HEK293 (cell line): ENCODE measurements around the gene MTA1.
A peak's percentile ranks its signal among the peaks of the same experiment; 100 is the strongest.

ENCODE experiments used
- HOXC10 ChIP-seq: sonication (generic); formaldehyde crosslinking; IDR thresholded peaks from 2 replicates; pipeline ENCODE4 v1.8.1; 2023; ENCODE audit warnings: mild to moderate bottlenecking, missing genetic modification reagents
- HOXD13 ChIP-seq: sonication (generic); formaldehyde crosslinking; IDR thresholded peaks from 2 replicates; pipeline ENCODE4 v1.8.0; 2022; ENCODE audit warnings: missing genetic modification reagents, borderline replicate concordance
- MEIS1 ChIP-seq: sonication (generic); formaldehyde crosslinking; IDR thresholded peaks from 2 replicates; pipeline ENCODE4 v1.8.1; 2022; ENCODE audit warnings: missing genetic modification reagents, mild to moderate bottlenecking, borderline replicate concordance
- RBAK ChIP-seq: fragments of 450-650 bp; formaldehyde crosslinking; IDR thresholded peaks from 2 replicates; pipeline ENCODE4 v1.5.1; 2016; ENCODE audit warnings: missing biosample characterization, missing genetic modification characterization
- SP2 ChIP-seq: fragments of 450-650 bp; formaldehyde crosslinking; IDR thresholded peaks from 2 replicates; pipeline ENCODE4 v1.5.1; 2016; ENCODE audit warnings: missing biosample characterization, missing genetic modification characterization
- WT1 ChIP-seq: fragments of 450-650 bp; formaldehyde crosslinking; IDR thresholded peaks from 2 replicates; pipeline ENCODE4 v1.5.1; 2016; ENCODE audit warnings: missing biosample characterization, missing genetic modification characterization
- ZBTB48 ChIP-seq: fragments of 450-650 bp; formaldehyde crosslinking; IDR thresholded peaks from 2 replicates; pipeline ENCODE4 v1.5.1; 2016; ENCODE audit warnings: missing biosample characterization, missing genetic modification characterization
- ZFP3 ChIP-seq: fragments of 450-650 bp; formaldehyde crosslinking; IDR thresholded peaks from 2 replicates; pipeline ENCODE4 v1.5.1; 2016; ENCODE audit warnings: low read depth, missing biosample characterization, missing genetic modification characterization
- ZIC2 ChIP-seq: fragments of 450-650 bp; formaldehyde crosslinking; IDR thresholded peaks from 2 replicates; pipeline ENCODE4 v1.5.1; 2016; ENCODE audit warnings: missing biosample characterization, missing genetic modification characterization
- ZNF10 ChIP-seq: fragments of 450-650 bp; formaldehyde crosslinking; IDR thresholded peaks from 2 replicates; pipeline ENCODE4 v1.5.1; 2017; ENCODE audit warnings: missing biosample characterization, missing genetic modification characterization
- ZNF114 ChIP-seq: fragments of 450-650 bp; formaldehyde crosslinking; IDR thresholded peaks from 2 replicates; pipeline ENCODE4 v1.5.0; 2017; ENCODE audit warnings: missing biosample characterization, missing genetic modification characterization
- ZNF138 ChIP-seq: fragments of 450-650 bp; formaldehyde crosslinking; IDR thresholded peaks from 2 replicates; pipeline ENCODE4 v1.5.1; 2016; ENCODE audit warnings: missing biosample characterization, missing genetic modification characterization, borderline replicate concordance
- ZNF16 ChIP-seq: fragments of 450-650 bp; formaldehyde crosslinking; IDR thresholded peaks from 2 replicates; pipeline ENCODE4 v1.5.1; 2016; ENCODE audit warnings: low read depth, missing biosample characterization, missing genetic modification characterization
- ZNF184 ChIP-seq: fragments of 450-650 bp; IDR thresholded peaks from 2 replicates; pipeline ENCODE4 v1.5.1; 2018; ENCODE audit warnings: missing biosample characterization, mild to moderate bottlenecking, missing genetic modification characterization
- ZNF221 ChIP-seq: fragments of 450-650 bp; formaldehyde crosslinking; IDR thresholded peaks from 2 replicates; pipeline ENCODE4 v1.5.1; 2017; ENCODE audit warnings: missing biosample characterization, missing genetic modification characterization, borderline replicate concordance
- ZNF223 ChIP-seq: fragments of 450-650 bp; formaldehyde crosslinking; IDR thresholded peaks from 2 replicates; pipeline ENCODE4 v1.5.1; 2016; ENCODE audit warnings: missing biosample characterization, missing genetic modification characterization
- ZNF24 ChIP-seq: fragments of 450-650 bp; formaldehyde crosslinking; IDR thresholded peaks from 2 replicates; pipeline ENCODE4 v1.5.1; 2016; ENCODE audit warnings: missing biosample characterization, missing genetic modification characterization
- ZNF311 ChIP-seq: fragments of 450-650 bp; formaldehyde crosslinking; IDR thresholded peaks from 2 replicates; pipeline ENCODE4 v1.5.1; 2017; ENCODE audit warnings: missing biosample characterization, missing genetic modification characterization, borderline replicate concordance
- ZNF416 ChIP-seq: fragments of 450-650 bp; formaldehyde crosslinking; IDR thresholded peaks from 2 replicates; pipeline ENCODE4 v1.5.1; 2016; ENCODE audit warnings: missing biosample characterization, missing genetic modification characterization
- ZNF426 ChIP-seq: fragments of 450-650 bp; formaldehyde crosslinking; IDR thresholded peaks from 2 replicates; pipeline ENCODE4 v1.5.1; 2017; ENCODE audit warnings: missing biosample characterization, missing genetic modification characterization, mild to moderate bottlenecking, inconsistent platforms, moderate library complexity
- ZNF571 ChIP-seq: fragments of 450-650 bp; formaldehyde crosslinking; IDR thresholded peaks from 2 replicates; pipeline ENCODE4 v1.5.0; 2017; ENCODE audit warnings: missing biosample characterization, missing genetic modification characterization
- ZNF596 ChIP-seq: fragments of 450-650 bp; IDR thresholded peaks from 2 replicates; pipeline ENCODE4 v1.5.0; 2018; ENCODE audit warnings: missing biosample characterization, mild to moderate bottlenecking, missing genetic modification characterization, moderate library complexity
- ZNF600 ChIP-seq: fragments of 450-650 bp; formaldehyde crosslinking; IDR thresholded peaks from 2 replicates; pipeline ENCODE4 v1.5.1; 2016; ENCODE audit warnings: missing biosample characterization, missing genetic modification characterization
- ZNF664 ChIP-seq: fragments of 450-650 bp; formaldehyde crosslinking; IDR thresholded peaks from 2 replicates; pipeline ENCODE4 v1.5.1; 2016; ENCODE audit warnings: missing biosample characterization, missing genetic modification characterization
- ZNF768 ChIP-seq: fragments of 450-650 bp; formaldehyde crosslinking; IDR thresholded peaks from 2 replicates; pipeline ENCODE4 v1.5.1; 2018; ENCODE audit warnings: missing biosample characterization, mild to moderate bottlenecking, missing genetic modification characterization
- ZNF830 ChIP-seq: fragments of 450-650 bp; IDR thresholded peaks from 2 replicates; pipeline ENCODE4 v1.5.0; 2018; ENCODE audit warnings: missing biosample characterization, missing genetic modification characterization, low read depth, mild to moderate bottlenecking, moderate library complexity
- ZSCAN16 ChIP-seq: fragments of 450-650 bp; formaldehyde crosslinking; IDR thresholded peaks from 2 replicates; pipeline ENCODE4 v1.5.1; 2016; ENCODE audit warnings: missing biosample characterization, missing genetic modification characterization
- ZXDB ChIP-seq: fragments of 450-650 bp; formaldehyde crosslinking; IDR thresholded peaks from 2 replicates; pipeline ENCODE4 v1.5.1; 2016; ENCODE audit warnings: missing biosample characterization, missing genetic modification characterization
- TF ChIP-seq, protein P1 (sequence below): fragments of 450-650 bp; formaldehyde crosslinking; IDR thresholded peaks from 2 replicates; pipeline ENCODE4 v1.5.1; 2017; ENCODE audit warnings: missing biosample characterization, missing genetic modification characterization
- TF ChIP-seq, protein P2 (sequence below): fragments of 450-650 bp; formaldehyde crosslinking; IDR thresholded peaks from 2 replicates; pipeline ENCODE4 v1.5.1; 2016; ENCODE audit warnings: missing biosample characterization, missing genetic modification characterization, low read depth
- TF ChIP-seq, protein P3 (sequence below): fragments of 450-650 bp; formaldehyde crosslinking; IDR thresholded peaks from 2 replicates; pipeline ENCODE4 v1.5.1; 2016; ENCODE audit warnings: missing biosample characterization, missing genetic modification characterization, borderline replicate concordance
- TF ChIP-seq, protein P4 (sequence below): fragments of 450-650 bp; formaldehyde crosslinking; IDR thresholded peaks from 2 replicates; pipeline ENCODE4 v1.5.1; 2016; ENCODE audit warnings: missing biosample characterization, missing genetic modification characterization

Gene MTA1

DNA sequence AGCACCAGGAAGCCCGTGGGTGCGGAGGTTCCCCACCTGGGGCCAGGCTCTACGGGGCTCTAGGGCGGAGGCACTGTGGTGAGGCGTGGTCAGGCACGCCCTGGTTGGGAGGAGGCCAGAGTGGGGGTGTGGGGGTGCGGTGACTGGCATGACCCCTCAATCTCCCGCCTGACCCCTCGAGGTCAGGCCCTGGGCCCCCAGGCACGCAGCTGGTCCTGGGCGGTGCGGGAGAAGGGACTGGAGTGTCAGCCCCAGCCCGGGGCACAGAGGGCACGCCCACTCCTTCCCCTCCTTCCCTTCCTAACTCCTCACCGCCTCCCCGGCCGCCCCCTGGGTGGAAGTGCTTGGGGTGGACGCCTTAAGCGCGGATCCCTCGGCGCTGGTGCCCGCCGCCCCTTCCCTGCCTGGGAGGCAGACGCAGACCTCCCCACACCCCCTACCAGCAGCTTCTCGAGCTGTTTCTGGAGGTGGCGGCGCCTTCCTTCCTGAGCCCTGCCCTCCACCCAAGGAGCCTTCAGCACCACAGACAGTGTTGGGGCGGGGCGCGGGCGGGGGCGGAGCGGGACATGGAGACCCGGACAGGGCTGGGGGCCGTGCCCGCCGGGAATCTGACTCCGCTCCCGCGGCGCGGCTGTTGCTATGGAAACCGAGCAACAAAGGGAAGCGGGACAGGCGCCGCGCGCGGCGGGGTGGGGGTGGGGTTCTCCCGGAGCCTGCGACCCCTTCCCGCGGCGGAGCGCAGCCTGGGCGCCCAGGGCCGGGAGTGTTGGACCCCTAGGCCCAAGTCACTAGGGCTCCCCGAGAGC, 54.3 kb downstream of the MTA1 start (continued):
- peak; percentile 86 for TF ChIP-seq SP2 (tag by site-specific recombination)
- no peak for TF ChIP-seq ZSCAN16 (tag by site-specific recombination)
- no peak for TF ChIP-seq ZNF416 (tag by site-specific recombination)
- no peak for TF ChIP-seq ZNF184 (tag by site-specific recombination)
- peak; percentile 79; the same call in 1 of the 2 replicates for TF ChIP-seq ZNF600 (tag by site-specific recombination)
- no peak for TF ChIP-seq ZNF16 (tag by site-specific recombination)
- no peak for TF ChIP-seq ZNF10 (tag by site-specific recombination)
- no peak for TF ChIP-seq HOXC10
- no peak for TF ChIP-seq ZNF664 (tag by site-specific recombination)
- TF ChIP-seq ZXDB (tag by site-specific recombination) = no peak
- no peak for TF ChIP-seq ZNF830 (tag by site-specific recombination)
- peak; percentile 82 for TF ChIP-seq ZBTB48 (tag by site-specific recombination)
- TF ChIP-seq ZNF768 (tag by site-specific recombination) = no peak
- TF ChIP-seq ZNF426 = no peak
- no peak for TF ChIP-seq ZFP3 (tag by site-specific recombination)
- TF ChIP-seq, protein P1, sequence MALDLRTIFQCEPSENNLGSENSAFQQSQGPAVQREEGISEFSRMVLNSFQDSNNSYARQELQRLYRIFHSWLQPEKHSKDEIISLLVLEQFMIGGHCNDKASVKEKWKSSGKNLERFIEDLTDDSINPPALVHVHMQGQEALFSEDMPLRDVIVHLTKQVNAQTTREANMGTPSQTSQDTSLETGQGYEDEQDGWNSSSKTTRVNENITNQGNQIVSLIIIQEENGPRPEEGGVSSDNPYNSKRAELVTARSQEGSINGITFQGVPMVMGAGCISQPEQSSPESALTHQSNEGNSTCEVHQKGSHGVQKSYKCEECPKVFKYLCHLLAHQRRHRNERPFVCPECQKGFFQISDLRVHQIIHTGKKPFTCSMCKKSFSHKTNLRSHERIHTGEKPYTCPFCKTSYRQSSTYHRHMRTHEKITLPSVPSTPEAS = no peak
- TF ChIP-seq RBAK (tag by site-specific recombination) = no peak
- no peak for TF ChIP-seq MEIS1 (CRISPR knock-in tag)
- peak; percentile 89 for TF ChIP-seq ZIC2 (tag by site-specific recombination)
- no peak for TF ChIP-seq ZNF24 (tag by site-specific recombination)
- TF ChIP-seq, protein P2, sequence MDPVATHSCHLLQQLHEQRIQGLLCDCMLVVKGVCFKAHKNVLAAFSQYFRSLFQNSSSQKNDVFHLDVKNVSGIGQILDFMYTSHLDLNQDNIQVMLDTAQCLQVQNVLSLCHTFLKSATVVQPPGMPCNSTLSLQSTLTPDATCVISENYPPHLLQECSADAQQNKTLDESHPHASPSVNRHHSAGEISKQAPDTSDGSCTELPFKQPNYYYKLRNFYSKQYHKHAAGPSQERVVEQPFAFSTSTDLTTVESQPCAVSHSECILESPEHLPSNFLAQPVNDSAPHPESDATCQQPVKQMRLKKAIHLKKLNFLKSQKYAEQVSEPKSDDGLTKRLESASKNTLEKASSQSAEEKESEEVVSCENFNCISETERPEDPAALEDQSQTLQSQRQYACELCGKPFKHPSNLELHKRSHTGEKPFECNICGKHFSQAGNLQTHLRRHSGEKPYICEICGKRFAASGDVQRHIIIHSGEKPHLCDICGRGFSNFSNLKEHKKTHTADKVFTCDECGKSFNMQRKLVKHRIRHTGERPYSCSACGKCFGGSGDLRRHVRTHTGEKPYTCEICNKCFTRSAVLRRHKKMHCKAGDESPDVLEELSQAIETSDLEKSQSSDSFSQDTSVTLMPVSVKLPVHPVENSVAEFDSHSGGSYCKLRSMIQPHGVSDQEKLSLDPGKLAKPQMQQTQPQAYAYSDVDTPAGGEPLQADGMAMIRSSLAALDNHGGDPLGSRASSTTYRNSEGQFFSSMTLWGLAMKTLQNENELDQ (tag by site-specific recombination) = no peak
- no peak for TF ChIP-seq ZNF311
- TF ChIP-seq HOXD13 (CRISPR knock-in tag) = no peak
- TF ChIP-seq ZNF114 (tag by site-specific recombination) = no peak
- TF ChIP-seq, protein P3, sequence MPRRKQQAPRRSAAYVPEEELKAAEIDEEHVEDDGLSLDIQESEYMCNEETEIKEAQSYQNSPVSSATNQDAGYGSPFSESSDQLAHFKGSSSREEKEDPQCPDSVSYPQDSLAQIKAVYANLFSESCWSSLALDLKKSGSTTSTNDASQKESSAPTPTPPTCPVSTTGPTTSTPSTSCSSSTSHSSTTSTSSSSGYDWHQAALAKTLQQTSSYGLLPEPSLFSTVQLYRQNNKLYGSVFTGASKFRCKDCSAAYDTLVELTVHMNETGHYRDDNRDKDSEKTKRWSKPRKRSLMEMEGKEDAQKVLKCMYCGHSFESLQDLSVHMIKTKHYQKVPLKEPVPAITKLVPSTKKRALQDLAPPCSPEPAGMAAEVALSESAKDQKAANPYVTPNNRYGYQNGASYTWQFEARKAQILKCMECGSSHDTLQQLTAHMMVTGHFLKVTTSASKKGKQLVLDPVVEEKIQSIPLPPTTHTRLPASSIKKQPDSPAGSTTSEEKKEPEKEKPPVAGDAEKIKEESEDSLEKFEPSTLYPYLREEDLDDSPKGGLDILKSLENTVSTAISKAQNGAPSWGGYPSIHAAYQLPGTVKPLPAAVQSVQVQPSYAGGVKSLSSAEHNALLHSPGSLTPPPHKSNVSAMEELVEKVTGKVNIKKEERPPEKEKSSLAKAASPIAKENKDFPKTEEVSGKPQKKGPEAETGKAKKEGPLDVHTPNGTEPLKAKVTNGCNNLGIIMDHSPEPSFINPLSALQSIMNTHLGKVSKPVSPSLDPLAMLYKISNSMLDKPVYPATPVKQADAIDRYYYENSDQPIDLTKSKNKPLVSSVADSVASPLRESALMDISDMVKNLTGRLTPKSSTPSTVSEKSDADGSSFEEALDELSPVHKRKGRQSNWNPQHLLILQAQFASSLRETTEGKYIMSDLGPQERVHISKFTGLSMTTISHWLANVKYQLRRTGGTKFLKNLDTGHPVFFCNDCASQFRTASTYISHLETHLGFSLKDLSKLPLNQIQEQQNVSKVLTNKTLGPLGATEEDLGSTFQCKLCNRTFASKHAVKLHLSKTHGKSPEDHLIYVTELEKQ = no peak
- no peak for TF ChIP-seq ZNF596 (tag by site-specific recombination)
- no peak for TF ChIP-seq ZNF571
- peak; percentile 63; the same call in 1 of the 2 replicates for TF ChIP-seq WT1 (tag by site-specific recombination)
- TF ChIP-seq ZNF223 (tag by site-specific recombination) = no peak
- TF ChIP-seq, protein P4, sequence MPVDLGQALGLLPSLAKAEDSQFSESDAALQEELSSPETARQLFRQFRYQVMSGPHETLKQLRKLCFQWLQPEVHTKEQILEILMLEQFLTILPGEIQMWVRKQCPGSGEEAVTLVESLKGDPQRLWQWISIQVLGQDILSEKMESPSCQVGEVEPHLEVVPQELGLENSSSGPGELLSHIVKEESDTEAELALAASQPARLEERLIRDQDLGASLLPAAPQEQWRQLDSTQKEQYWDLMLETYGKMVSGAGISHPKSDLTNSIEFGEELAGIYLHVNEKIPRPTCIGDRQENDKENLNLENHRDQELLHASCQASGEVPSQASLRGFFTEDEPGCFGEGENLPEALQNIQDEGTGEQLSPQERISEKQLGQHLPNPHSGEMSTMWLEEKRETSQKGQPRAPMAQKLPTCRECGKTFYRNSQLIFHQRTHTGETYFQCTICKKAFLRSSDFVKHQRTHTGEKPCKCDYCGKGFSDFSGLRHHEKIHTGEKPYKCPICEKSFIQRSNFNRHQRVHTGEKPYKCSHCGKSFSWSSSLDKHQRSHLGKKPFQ (tag by site-specific recombination) = no peak
- TF ChIP-seq ZNF221 (tag by site-specific recombination) = no peak
- TF ChIP-seq ZNF138 (tag by site-specific recombination) = no peak
